Subcutaneous adipose tissue (tissue), 4 donors: Measurements from ENCODE around the gene SLC25A23. TPM values are rescaled to one million over a fixed set of nuclear protein-coding genes. Genes with fewer than 3 reads are reported as not detected.

Experiments
- total RNA-seq, 4 donors: library from RNA; depleted of rRNA; stranded (reverse); fragments of >200 nt; gene quantifications; one replicate each; pipeline ENCODE4 v1.1.0, GENCODE V29; 2016
- TF ChIP-seq, protein P1 (sequence below): fragments of 450-650 bp; IDR thresholded peaks from one replicate; pipeline ENCODE4 v1.5.1; 2016; ENCODE audit warnings: low read depth, mild to moderate bottlenecking, control low read depth, antibody characterized with exemption, moderate library complexity

The SLC25A23 gene
- total RNA-seq, 4 donors from 2014 or later, result 14.3 to 50.9 (median 23.9) TPM

DNA sequence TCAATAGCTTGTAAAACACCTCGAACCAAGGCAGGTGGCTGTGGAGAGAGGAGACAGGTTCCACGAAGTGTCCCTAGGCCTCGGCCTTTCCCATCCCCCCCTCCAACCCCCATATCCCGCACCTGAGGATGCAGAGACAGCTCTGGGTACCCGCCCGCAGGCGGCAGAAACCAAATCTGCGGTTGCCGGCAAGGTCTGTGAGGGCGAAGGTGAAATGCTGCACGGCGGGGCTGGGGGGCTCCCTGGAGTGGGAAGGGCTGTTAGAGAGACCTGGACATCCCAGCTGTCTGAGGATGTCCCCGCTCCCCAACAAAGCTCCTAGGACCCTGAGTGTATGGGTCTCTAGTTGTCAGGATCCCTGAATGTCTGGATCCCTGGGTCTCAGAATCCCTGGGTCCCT, 19.2 kb upstream of the SLC25A23 start:
- TF ChIP-seq, protein P1, sequence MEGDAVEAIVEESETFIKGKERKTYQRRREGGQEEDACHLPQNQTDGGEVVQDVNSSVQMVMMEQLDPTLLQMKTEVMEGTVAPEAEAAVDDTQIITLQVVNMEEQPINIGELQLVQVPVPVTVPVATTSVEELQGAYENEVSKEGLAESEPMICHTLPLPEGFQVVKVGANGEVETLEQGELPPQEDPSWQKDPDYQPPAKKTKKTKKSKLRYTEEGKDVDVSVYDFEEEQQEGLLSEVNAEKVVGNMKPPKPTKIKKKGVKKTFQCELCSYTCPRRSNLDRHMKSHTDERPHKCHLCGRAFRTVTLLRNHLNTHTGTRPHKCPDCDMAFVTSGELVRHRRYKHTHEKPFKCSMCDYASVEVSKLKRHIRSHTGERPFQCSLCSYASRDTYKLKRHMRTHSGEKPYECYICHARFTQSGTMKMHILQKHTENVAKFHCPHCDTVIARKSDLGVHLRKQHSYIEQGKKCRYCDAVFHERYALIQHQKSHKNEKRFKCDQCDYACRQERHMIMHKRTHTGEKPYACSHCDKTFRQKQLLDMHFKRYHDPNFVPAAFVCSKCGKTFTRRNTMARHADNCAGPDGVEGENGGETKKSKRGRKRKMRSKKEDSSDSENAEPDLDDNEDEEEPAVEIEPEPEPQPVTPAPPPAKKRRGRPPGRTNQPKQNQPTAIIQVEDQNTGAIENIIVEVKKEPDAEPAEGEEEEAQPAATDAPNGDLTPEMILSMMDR, result no peak

DNA sequence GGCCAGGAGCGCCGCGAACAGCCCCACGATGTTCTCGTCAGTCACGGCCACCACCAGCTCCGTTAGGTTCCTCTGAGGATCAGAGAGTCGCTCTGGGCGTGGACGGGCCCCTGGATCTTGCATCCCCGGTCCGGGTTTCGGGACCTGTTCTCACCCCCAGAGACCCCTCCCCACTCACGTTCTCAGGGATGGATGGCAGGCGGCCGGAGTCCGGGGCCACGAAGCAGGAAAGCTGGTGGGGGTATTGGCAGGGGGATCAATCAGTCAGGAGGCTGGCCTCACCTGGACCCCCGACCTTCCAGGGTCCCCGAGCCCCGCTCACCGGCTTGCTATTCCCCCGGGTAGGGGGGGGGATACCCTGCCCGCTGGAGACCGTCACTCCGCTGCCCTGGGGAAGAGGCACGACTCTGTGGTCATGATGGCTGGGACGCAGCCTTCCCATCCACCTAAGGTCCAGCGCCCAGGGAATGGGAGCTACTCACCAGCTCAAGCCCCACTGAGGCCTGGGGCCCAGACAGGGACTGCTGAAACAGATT, 17.4 kb upstream of the SLC25A23 start:
- TF ChIP-seq, protein P1, result no peak

DNA sequence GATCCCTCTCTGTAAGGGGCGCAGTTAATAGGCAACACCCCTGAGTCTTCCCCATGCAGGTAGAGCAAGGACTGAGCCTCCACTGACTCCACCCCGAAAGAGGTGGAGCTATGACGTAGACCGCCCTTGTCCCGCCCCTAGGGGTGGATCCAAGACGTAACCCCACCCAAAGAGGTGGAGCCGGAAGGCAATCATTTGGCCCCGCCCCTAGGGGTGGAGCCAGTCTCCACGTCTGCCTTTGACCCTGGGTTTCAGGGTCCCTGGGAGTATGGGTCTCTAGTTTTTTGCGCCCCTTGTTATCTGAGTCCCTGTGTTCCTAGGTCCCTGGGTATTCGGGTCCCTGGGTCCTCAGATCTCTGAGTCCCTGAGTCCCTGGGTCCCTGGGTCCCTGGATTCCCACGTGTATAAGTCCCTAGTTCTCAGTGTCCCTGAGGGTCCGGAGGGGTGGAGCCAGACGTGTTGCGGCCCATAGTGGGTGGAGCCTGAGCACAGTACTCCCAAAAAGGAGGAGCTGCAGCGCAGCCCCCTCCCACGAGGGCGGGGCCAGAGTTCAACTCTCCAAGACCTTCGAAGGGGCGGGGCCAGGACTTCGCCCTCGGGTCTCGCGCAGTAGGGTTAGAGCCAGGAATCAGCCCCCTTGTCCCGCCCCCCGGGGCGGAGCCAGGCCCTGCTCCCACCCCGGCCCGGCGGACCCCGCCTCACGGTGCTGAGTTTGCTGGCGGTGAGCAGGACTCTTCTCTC, 16.7 kb upstream of the SLC25A23 start:
- TF ChIP-seq, protein P1, result no peak

DNA sequence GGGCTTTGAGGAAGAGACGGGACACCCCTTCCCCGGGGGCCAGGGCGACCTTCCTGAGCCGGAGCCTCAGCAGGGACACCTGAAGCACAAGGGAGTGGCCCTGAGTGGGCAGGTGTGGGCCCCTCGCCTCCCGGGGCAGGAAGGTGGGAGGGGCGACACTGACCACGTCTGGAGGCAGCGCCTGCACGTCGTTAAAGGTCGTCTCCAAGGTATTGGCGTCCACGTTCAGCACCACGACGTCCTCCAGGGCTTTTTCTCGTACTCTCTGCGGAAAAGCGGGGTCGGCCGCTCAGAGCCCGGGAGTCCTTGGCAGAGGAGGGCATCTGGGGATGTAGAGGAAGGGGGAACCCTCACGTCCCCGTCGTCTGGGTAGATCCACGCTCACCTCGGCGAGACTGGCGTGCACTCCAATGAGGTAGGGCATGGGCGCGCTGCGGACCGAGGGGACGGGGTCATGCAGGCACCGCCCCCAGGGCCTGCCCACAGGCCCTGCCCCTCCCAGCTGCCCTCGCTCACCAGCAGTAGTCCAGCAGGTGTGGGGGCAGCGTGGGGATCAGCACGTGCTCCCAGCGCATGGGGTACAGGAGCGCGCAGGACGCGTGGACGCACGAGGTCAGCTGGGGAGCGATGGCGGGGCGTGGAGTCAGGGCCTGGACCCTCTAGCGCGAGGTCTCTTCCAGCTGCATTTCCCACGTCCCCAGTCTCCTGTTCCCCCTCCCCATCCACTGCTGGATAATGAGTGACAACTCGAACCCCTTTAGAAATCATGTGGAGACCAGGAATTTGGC, 15.9 kb upstream of the SLC25A23 start:
- TF ChIP-seq, protein P1, result no peak

DNA sequence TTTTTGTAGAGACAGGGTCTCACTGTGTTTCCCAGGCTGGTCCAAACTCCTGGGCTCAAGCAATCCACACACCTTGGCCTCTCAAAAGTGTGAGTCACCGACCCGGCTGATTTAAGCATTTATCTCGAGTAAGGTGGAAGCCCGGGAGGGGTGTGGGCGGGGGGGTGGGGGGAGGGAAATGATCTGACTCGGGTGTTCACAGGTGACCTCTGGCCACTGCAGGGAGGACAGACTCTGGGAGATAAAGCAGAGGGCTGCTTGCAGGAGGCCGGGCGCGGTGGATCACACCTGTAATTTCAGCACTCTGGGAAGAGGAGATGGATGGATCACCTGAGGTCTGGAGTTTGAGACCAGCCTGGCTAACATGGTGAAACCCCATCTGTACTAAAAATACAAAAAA, 14.1 kb upstream of the SLC25A23 start:
- TF ChIP-seq, protein P1, result no peak

DNA sequence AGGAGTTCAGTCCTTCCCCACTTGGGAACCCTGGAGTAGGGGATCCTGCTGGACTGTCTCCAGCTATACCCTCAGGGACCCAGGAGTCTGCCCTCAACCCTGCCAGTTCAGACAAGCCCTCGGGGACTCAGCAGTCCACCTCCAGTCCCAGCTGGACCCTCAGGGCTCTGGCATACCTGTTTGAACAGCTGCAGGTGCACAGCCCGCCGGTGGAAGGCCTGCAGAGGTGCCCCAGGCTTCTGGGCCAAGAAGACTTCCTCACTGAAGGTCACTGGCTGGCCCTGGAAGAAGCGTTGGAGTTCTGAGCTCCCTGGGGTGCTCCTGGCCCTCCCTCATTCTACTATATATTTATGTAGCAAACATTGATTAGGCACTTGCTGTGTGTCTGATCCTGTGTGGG, 13.1 kb upstream of the SLC25A23 start:
- TF ChIP-seq, protein P1, result no peak

DNA sequence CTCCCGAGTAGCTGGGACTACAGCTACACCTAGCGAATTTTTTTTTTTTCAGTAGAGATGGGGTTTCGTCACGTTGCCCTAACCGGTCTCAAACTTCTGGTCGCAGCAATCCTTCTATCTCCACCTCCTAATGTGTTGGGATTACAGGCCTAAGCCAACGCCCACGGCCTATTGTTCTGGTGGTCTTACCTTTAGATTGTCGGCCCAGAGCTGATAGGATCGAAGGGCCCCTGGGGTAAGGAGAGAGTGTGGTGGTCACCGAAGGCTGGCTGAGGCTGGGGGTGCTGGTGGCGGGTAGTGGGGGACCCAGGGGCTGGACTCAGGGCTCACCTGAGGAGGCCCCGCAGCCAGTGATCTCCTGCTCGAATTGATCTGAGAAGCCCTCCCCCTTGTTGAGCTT, 11.5 kb upstream of the SLC25A23 start:
- TF ChIP-seq, protein P1, result no peak
